GM11168 (cell line): ENCODE data around the gene TEX54.
"Not testable (repeated sequence)": the region's sequence is repeated elsewhere in the genome, so short reads cannot be mapped to it uniquely, and the experiment has no call there.

ENCODE experiments used
- in situ Hi-C: fragments of 300-500 bp; cut with MboI; formaldehyde crosslinking; loops from one replicate; pipeline ENCODE4 v1.12.0; 2022; ENCODE audit warnings: low sequenced_read_pairs; ENCODE audit not compliant: unreplicated experiment

Gene TEX54

GRCh38 chr11:62839050-62839945 is 6.7 kb upstream of the TEX54 start, which contains the start of gene WDR74:
WDR74 (minus strand) TSS chr11:62839590; CDS start chr11:62839570, 20 bp downstream.
- in situ Hi-C loops: no loop called here

GRCh38 chr11:62835336-62835735 is 2.7 kb upstream of the TEX54 start:
- in situ Hi-C loops: no loop called here

- in situ Hi-C loops: no loop called here
Observed at GRCh38 chr11:62831520-62832335, 913 bp downstream of the TEX54 start, which contains the start of gene STX5. STX5 (minus strand) TSS chr11:62832051; CDS start chr11:62831243, 808 bp downstream.

DNA sequence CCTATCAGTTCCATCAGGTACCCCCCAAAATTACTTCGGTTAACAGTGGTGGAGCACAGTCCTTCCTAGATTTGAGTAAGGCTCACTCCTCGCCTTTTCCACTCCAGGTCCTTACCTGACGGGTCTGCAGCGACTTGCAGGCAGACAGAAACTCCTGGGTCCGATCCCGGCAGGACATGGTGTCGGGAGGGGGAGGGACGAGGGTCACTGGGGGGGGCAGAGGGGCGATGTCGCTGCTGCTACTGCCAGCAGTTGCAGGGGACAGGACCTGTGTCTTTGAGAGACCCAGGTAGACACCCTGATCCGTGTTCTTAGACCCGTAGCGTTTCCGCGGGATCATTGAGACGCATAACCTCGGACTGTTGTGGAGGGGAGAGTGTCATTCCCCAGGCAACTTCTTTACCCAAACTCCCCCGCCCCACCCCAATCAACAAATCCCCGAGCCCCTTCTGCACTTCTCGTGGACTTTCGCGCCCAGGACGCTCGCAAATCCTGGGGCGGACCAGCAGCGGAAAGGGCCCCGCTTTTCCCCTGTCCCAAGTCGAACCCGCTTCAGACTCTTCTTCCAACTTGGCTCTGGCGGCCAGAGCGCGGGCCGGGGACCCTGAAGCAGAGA is 1.6 kb downstream of the TEX54 start:
- in situ Hi-C loops: no loop called here

DNA sequence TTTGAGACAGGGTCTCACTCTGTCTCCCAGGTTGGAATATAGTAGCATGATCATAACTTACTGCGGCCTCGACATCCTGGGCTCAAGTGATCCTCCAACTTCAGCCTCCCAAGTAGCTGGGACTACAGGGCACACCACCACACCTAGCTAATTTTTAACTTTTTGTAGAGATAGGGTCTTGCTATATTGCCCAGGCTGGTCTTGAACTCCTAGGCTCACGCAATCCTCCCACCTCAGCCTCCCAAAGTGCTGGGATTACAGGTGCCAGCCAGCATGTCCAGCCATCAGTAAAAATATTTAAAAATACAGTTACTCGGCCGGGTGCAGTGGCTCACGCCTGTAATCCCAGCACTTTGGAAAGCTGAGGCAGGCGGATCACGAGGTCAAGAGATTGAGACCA is 4.5 kb downstream of the TEX54 start:
- in situ Hi-C loops: not testable (repeated sequence)

- in situ Hi-C loops: no loop called here
Observed at GRCh38 chr11:62823677-62824076, 9.0 kb downstream of the TEX54 start.

DNA sequence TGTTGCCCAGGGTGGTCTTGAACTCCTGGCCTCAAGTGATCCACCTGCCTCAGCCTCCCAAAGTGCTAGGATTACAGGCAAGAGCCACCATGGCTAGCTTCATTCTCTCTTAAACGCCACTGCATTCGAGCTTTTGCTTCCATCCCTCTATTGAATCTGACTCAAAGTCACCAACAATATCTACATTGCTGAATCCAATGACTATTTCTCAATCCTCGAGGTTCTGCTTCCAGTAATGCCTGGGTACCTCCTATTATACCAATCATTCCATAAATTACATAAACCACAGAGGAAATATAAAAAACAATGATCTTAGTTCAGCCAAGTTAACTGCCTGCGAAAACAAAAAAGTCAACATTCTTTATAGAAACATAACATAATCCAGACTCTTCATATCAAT is 15.5 kb downstream of the TEX54 start:
- in situ Hi-C loops: no loop called here

DNA sequence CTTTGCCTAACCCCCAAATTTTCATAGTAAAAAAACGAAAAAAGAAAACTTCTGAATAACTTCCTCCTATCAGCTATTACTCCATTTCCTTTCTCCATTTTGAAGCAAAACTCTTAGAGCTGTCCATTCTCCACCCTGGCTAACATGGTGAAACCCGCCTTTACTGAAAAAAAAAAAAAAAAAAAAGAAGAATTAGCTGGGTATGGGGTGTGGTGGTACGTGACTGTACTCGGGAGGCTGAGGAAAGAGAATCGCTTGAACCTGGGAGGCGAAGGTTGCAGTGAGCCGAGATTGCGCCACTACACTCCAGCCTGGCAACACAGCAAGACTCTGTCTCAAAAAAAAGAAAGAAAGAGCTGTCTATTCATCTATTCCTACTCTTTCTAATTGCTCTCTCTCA is 16.1 kb downstream of the TEX54 start:
- in situ Hi-C loops: no loop called here

- in situ Hi-C loops: no loop called here
Observed at GRCh38 chr11:62811659-62812058, 21.0 kb downstream of the TEX54 start.

DNA sequence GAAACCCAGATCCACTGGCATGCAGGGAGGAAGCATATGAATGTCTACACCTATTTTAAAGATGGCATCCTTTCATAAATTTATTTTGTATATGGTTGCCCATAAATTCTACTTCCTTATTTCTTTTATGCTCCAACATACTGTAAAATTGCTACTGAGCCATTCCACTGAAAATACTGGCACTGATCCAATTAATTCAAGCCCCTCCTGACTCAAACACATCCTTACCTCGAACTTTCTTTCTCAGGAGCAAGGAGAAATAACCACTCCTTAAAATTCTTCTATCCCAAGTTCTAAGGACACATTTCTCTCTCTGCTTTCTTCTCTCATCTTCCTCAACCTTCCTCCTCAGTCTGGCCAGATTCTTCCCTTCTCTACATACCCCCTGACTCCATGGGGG is 21.9 kb downstream of the TEX54 start:
- in situ Hi-C loops: no loop called here

GRCh38 chr11:62806611-62807121 is 26.0 kb downstream of the TEX54 start:
- in situ Hi-C loops: no loop called here

DNA sequence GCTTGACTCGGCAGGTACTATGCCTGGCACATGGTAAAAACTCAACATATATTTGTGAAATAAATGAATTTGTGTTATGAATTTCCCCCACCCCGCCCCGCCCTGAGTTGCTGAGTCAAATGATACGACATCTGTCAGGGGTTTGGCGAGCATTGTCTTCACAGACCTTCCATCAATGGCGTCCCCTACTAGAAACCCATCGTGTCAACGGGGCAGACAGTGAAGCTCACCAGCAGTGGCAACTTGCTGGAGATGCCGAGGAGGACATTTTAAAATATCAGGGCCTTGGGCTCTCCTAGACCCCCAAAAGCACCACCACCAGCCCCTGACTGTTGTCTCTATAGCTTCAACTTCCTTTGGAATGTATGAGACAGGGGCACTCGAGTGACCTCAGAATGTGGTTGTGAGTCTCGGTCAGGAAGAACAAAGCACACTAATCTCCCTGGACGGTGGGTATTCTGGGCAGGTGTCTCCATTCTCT is 26.6 kb downstream of the TEX54 start:
- in situ Hi-C loops: no loop called here

DNA sequence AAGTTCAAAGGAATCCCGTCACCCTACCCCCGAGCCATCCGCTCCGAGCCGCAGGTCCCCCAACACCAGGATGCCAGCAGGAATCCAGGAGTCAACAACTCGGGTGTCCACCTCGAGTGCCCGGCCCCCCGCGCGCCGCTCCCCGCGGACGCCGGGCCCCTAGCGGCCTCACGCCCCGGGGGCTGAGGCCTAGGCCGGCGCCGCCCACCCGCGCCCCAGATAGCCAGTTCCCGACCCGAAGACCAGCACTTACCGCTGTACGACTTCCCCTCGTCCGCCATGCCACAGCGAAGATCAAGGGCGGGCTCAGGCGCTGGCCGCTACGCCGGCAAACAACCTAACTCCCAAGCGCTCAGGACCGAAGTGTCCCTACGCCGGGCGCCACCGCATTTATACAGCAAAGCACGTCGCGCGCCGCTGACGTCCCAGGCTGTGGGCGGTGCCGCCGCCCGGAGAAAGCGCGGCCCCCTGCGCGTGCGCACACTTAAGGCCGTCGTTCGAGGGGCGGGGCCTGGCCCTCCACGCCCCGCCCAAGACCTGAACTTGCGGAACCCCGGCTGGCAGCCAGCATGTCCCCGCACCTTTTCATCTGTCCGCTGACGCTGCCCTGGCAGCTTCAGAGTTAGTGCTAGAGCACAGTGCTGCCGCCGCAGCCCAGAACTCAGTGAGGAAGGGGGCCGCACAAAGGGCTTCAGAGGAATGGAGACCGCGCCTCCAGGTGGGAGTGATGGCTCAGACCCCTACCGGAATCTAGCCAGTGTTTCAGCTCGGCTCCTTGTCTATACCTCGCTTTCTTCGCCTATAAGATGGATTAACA is 27.4 kb downstream of the TEX54 start, which contains the start of gene NXF1:
Gene NXF1 (minus strand): TSS at position 365 of the 817 bp plus-strand sequence. CDS start 84 bp downstream, at position 281.
- in situ Hi-C loops: no loop called here

DNA sequence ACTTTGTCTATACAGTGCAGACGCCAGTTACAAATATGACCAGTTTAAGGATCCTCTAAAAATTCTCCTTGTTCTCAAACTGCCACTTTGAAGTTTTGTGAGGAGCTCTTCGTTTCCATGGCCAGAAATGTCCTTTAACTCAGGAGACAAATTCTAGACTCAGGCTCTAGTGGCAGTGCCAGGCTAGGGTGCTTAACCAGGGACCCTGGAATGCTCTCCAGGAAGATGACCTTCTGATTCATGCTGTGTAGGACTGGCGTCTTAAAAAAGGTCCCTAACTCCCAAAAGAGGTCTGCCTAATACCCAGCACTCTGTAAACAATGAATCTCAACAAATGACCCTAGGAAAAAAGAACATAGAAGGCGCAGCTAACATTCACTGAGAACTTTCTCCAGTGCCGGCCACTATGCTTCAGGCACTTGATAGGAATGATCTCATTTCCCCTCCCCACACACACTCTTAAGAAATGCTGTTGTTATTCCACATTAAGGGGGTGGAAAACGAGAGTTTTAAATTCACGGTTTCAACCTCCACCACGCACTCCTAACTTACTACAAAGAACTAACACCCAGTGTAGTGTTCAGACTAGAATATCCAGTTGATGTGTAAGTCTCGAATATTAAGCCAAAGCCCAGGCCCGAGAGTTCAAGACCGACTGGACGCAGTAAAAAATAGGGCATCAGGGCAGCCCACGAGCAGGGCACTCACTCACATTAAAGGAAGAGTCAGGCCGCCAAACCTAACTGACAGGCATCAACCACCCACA is 28.1 kb downstream of the TEX54 start:
- in situ Hi-C loops: no loop called here

GRCh38 chr11:62801071-62801470 is 31.6 kb downstream of the TEX54 start:
- in situ Hi-C loops: no loop called here

- in situ Hi-C loops: no loop called here
Observed at GRCh38 chr11:62799486-62799885, 33.2 kb downstream of the TEX54 start.

GRCh38 chr11:62796281-62796680 is 36.4 kb downstream of the TEX54 start:
- in situ Hi-C loops: no loop called here

DNA sequence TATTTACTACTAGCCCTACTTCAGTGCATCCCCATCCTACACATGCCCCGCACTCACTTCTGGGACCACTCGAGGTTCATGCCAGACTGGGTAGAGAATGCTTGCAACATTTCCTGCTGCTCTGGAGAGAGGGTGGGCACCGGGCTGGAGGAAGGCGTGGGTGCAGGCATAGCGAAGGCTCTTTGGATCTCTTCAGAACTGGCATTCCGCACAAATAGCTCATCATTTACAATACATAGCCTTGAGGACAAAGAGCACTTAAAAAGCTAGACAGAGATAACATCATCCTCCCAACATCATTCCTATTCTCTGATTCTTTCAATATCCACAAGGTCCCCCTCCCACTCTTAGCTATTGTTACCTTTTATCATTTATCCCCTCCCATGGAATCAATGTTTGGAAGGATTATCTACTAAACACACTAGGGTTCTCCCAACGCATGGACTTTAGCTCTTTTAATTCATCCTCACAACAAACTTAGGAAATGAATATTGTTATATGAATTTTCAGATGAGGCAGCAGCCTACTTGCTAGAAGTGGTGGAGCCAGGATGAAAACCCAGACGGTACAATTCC is 38.4 kb downstream of the TEX54 start:
- in situ Hi-C loops: no loop called here
